NCI-H187 (cell line): ENCODE results near the gene LRRC4C.

Experiments
- DNase-seq, 2 experiments: peaks; one replicate each; lab custom pipeline; 2025; lab: John Stamatoyannopoulos, UW

The LRRC4C gene

GRCh38 chr11:41414771-41415440, 44.5 kb downstream of the LRRC4C start:
- DNase-seq, result no peak

DNA sequence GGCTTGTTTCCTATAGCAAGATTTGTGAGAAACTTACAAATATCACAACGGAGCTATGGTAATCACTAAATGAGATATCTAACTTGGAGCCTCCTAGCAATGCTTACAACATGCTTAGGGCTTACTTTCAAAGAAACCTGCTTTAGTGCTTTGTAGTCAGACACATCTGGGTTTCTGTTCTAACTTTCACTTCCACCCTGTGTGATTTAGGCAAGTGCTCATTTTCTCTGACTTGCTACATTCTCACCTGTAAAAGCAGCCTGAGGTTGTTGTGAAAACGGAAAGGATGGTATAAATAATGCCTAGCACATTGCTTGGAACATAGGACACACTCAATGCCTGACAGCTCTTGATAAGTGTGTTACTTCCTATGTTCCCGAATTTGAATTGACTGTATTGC, 45.6 kb downstream of the LRRC4C start:
- no peak for DNase-seq

- DNase-seq, result no peak
Measured at GRCh38 chr11:41405812-41406211, 53.6 kb downstream of the LRRC4C start.

DNA sequence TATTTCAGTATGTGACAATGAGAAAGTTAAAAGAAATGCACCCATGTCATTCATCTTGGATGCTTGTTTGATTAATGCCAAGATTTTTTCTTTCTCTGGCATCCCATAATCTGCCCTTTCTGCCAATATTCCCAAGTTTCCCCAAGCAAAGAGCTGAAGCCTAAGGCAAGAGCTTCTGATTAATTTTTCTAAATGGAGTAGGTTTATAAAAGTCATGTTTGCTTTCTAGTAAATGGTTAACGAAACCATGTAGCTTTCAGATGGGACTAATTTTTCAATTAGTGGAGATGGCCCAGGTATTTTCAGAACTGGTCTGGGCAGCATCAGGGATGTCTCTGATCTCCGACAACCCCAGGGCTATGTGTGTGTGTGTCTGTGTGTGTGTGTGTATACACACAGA, 55.3 kb downstream of the LRRC4C start:
- no peak for DNase-seq

GRCh38 chr11:41403458-41403857, 56.0 kb downstream of the LRRC4C start:
- no peak for DNase-seq

- DNase-seq, result no peak
Measured at GRCh38 chr11:41400819-41401382, 58.6 kb downstream of the LRRC4C start.

DNA sequence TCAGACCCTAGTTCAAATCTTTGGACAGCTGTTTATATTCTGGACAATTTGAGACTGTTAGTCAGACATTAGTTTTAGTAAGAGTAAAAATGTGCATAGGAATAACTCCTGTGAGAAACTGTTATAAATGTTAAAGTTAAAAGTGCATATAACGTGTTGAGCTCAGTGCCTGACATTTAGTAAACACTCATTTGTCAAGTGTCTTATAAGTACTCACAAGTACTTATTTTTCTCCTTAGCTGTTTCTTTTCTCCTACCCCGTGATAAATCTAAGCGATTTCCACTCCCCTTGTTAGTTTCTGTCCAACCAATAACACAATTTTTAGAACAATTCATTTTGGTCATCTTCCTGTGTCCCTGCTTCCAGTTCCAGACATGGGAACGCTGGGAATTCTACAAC, 59.3 kb downstream of the LRRC4C start:
- no peak for DNase-seq

GRCh38 chr11:41399323-41399722, 60.1 kb downstream of the LRRC4C start:
- DNase-seq, result no peak

DNA sequence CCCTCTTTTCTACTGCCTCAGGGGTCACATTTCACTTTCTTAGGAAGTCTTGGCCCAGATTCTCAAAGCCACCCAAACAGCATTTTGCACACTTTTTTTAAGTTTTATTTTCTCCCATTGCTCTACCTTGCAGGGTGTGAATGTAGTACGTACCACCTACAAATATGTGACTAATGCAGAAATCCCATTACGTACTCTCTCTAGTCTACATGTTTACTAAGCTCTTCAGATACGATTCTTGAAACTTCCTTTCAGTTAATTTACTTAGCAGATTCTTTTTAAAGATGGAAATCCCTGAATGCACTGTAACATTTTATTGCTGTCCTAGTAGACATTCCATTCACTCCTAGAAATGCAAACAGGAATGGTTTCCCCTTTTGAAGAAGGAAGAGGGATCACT, 61.3 kb downstream of the LRRC4C start:
- no peak for DNase-seq

GRCh38 chr11:41394521-41395195, 64.8 kb downstream of the LRRC4C start:
- DNase-seq, result no peak

DNA sequence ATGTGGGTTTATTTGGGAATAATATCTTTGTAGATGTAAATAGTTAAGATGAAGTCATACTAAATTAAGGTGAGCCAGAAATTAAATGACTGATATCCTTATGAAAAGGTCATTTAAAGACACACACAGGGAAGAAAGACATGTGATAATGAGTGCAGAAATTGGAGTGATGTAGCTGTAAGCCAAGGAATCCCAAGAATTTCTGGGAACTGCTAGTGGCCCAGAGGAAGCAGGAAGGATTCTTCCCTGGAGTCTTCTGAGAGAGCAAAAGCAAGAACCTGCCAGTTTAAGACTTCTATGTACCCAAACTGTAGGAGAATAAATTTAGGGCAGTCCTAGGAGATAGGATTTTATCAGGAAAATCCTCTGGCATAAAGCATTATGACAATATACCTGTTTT, 66.9 kb downstream of the LRRC4C start:
- DNase-seq, result no peak

GRCh38 chr11:41389623-41390130, 69.8 kb downstream of the LRRC4C start:
- DNase-seq, result no peak

DNA sequence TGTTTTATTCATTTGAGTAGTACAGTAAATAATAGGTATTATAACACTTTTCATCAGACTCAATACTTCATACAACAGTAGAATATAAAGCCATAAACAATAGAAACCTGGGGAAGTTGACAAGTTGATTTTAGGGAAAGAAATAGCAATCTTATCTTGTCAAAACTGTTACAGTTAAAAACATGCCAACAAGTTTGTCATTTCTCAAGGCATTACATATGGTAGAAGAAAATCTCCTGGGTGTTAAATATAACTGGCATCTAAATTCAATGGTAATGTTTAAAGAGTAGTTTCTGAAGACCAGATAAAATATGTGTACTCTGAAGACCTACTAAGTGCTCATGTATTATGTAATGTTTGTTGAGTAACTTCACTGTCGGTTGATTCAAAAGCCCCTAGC, 75.1 kb downstream of the LRRC4C start:
- no peak for DNase-seq

DNA sequence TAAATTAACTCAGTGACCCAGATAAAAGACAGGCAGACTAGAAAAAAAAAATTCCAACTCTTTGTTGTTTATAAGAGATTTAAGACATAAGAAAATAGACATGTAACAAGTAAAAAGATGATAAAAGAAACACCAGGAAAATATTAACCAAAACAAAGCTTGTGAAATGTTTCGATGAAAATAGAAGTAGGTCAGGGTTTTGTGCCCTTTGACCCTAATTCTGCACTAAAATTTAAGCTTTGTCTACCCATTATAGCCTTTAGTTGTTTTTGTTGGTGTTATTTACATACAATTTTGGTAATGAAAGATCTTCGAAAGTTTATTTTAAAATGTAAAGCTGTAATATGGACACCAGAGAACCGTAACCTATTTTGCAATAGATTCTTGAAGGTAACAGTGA, 75.7 kb downstream of the LRRC4C start:
- no peak for DNase-seq

GRCh38 chr11:41382927-41383326, 76.5 kb downstream of the LRRC4C start:
- DNase-seq, result no peak

DNA sequence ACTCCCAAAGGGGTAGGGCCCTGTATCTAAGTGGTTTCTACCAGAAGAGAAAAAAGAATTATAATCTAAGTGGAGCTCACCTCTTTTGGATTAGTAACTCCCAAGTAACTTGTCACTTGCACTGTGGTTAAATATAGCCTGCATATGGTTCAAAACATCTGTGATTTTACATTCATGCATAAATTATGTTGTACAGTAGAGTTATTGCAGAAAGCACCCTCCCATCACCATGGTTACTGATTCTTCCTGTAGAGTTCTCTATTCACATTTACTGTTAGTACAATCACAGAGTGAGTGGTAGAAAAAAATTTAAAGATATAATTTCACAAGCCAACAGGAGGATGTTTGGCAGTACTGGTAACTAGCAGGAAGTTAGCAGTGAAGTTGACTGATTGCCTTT, 80.4 kb downstream of the LRRC4C start:
- no peak for DNase-seq

DNA sequence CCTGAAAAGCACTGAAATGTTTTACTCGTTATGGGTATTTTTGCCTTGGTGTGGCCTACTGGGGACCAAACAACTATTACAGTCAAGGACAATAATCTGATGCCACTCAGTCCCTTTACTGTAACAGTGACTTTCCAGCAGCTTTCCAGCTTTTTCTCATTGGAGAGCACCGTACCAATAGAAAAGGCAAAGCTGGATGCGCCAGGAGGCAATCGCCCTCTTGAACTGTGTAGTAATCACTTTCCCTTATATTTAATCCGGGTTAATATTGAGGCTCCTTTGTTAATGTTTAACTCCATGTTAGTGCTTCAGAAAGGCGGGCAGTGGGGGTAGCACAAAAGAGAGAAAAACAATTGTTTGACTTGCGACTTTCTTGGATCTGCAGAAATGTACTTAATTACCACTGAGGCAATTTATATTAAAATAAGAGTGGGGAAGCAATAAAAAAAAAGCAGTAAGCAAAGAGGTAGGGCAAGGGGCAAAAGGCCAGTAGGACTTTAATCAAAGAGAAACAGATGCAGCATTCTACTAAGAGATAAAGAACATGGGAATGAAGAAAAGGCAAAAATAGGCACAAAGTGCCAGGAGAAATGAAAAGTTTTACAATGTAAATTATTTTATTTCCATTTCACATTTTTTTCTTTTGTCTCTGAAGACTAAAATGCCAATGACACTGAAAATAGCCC, 81.6 kb downstream of the LRRC4C start:
- DNase-seq, result no peak

DNA sequence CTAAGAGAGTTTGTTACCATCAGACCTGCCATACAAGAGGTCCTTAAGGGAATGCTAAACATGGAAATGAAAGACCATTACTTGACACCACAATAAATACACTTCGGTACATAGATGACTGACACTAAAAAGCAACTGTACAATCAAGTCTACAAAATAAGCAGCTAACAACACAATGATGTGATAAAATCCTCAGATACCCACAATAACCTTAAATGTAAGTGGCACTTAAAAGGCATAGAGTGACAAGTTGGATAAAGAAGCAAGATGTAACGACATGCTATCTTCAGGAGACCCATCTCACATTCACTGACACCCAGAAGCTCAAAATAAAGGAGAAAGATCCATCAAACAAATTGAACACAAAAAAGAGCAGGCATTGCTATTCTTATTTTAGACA, 107.6 kb downstream of the LRRC4C start:
- no peak for DNase-seq

DNA sequence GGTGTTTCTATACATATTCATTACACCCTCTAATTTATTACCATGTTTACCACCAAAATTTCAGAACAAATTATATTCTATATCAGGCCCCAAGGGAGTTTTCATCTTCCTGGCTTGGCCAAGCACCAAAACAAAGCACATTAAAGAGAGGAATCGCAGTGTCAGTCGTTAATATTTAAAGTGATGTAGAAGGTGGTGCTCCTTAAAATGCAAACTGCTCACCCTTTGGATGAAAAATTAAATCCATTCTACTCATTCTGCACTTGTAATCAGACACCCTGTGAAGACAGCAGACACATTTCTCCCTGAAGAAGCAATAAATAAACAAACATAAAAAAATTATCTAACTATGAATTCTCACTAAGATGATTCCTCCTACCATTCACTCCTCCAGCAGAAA, 113.4 kb downstream of the LRRC4C start:
- no peak for DNase-seq

GRCh38 chr11:41334007-41334933, 125.2 kb downstream of the LRRC4C start:
- DNase-seq, result no peak

GRCh38 chr11:41333357-41333756, 126.1 kb downstream of the LRRC4C start:
- no peak for DNase-seq

DNA sequence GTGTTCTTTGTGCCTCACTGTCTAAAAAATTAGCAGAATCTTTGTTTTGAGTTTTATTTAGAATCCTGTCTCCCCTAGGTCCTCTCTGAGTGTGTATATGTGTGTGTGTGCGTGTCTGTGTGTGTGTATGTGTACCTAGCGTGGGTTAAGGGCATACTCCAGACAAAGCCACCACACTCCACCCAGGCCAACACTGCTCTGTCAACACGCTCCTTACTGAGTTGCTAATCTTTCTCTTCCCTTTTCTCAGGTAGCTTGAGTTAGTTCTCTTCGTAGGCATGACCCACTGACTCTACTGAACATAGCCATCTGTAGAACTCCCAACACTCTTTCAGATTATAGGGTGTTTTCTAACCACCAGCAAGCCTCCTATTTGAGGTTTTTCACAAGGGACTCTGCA, 131.1 kb downstream of the LRRC4C start:
- DNase-seq, result no peak
